GM18526 (cell line): ENCODE data around the gene PPIL1.

Experiments used
- POLR2A ChIP-seq: IDR thresholded peaks from 3 replicates; pipeline ENCODE4 v1.6.1; 2011; ENCODE audit not compliant: insufficient read length; ENCODE audit errors: extremely low read depth

The PPIL1 gene

GRCh38 chr6:36805096-36805797 lies 69.4 kb downstream of the PPIL1 start:
- no peak for TF ChIP-seq POLR2A
